ENCODE results near the gene HTT. TPM values are rescaled to one million over a fixed set of nuclear protein-coding genes. Genes with fewer than 3 reads are reported as not detected.

The HTT gene
- total RNA-seq, 1 experiment from 2014 or later, result 44.4 TPM

DNA sequence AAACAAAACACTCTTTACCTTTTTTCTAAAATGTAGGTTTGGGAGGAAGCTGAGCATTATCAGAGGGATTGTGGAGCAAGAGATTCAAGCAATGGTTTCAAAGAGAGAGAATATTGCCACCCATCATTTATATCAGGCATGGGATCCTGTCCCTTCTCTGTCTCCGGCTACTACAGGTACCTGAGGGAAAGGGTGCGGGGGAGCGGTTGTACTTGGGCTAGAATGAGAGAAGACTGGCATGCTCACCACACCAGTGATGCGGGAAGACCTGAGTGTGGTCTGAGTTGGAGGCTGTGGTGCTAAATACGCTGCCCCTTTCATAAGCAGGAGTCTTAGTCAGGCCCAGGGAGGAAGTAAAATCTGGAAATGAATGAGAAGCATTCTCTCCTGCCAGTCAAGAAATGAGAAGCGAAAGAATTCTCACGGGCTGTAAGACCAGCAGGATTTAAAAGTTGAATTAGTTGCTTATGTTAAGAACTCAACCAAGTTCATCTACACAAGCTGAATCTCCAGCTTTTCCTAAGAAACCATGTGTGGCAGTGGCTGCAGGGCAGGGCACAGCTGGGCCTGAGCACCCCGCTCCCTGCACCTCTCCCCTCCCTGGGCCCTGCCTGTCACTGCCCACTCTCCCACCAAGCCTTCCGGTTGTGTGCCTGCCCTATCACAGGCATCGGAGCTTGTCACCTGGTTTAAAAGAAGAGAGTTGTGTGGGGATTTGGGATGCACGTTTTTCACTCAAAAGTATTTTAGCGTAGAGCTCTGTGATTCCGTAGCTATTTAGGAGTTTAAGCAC is 149.7 kb downstream of the HTT start:
- H3K27me3 Mint-ChIP-seq (ENCODE audit: unreplicated experiment), result no peaks in the 10 kb centered on the region
- peaks cover 2% of the 10 kb centered on the region for H3K9me3 Mint-ChIP-seq (ENCODE audit: low read depth, unreplicated experiment)
- TF ChIP-seq, protein P1, sequence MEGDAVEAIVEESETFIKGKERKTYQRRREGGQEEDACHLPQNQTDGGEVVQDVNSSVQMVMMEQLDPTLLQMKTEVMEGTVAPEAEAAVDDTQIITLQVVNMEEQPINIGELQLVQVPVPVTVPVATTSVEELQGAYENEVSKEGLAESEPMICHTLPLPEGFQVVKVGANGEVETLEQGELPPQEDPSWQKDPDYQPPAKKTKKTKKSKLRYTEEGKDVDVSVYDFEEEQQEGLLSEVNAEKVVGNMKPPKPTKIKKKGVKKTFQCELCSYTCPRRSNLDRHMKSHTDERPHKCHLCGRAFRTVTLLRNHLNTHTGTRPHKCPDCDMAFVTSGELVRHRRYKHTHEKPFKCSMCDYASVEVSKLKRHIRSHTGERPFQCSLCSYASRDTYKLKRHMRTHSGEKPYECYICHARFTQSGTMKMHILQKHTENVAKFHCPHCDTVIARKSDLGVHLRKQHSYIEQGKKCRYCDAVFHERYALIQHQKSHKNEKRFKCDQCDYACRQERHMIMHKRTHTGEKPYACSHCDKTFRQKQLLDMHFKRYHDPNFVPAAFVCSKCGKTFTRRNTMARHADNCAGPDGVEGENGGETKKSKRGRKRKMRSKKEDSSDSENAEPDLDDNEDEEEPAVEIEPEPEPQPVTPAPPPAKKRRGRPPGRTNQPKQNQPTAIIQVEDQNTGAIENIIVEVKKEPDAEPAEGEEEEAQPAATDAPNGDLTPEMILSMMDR (IDR thresholded peaks at IDR 0.05; ENCODE audit: unreplicated experiment), result no peak
- no peaks in the 10 kb centered on the region for H3K4me1 Mint-ChIP-seq (ENCODE audit: low read depth, unreplicated experiment)
- no peak for DNase-seq
- H3K27ac Mint-ChIP-seq (ENCODE audit: unreplicated experiment), result no peak overlapping the region
- no peak overlapping the region for H3K4me3 Mint-ChIP-seq (ENCODE audit: low read depth, unreplicated experiment)
- intact Hi-C loops (cut with micrococcal nuclease; ENCODE audit: unreplicated experiment), result no loop called here
- H3K36me3 Mint-ChIP-seq (ENCODE audit: insufficient read depth, unreplicated experiment), result peaks cover 6% of the 10 kb centered on the region
- CTCF ChIA-PET, result no interaction called here
- BruUV-seq (replicated peaks), result no TSS peak

DNA sequence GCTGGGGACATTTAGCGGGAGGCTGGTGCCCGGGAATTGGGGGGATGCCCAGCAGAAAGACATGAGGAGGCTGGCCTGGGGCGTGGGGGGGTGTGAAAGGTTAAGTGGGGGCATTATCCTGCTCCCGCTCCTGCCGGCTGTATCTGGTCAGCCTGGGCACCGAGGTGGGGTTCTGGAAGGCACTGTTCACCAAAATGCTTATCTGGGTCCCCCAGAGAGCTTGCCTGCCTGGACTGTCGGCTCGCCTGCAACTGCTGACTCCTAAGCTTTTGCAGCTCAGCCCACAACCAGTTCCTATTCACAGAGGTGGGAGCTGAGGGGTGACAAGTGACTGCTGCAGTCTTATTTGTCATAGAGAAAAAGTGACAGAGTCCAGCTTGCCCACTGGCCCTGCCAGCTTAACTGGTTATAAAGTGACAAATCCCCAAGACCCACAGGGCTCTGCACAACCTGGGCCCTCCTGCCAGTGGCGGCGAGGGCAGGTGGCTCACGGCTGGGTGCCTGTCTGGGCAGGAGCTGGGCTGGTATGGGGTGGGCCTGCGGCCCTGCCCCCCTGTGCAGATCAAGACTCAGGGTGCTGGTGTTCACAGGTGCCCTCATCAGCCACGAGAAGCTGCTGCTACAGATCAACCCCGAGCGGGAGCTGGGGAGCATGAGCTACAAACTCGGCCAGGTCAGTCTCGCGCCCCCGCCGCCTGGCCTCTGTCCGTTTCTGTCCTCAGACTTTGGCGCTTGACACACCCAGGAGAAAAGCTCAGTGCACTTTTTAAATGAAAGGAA is 150.8 kb downstream of the HTT start:
- no peaks in the 10 kb centered on the region for H3K4me1 Mint-ChIP-seq (ENCODE audit: low read depth, unreplicated experiment)
- CTCF ChIA-PET, result no interaction called here

DNA sequence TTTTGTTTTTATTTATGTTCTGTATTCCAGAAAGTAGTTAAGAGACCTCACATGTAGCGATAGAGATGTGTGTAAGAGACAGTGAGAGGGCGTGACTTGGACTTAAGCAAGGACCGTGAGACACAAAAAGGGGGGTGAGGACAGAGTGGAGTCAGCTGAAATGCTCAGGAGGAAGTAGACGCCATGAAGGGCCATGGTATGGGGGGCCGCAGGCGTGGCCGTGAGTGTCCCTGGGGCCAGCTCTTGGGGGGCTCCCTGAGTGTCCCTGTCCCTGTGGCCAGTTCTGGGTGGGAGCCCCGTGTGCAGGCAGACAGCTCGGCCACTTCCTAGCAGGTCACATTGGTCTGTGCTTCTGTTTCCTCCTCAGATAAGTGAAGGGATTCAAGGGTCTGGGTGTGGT is 151.5 kb downstream of the HTT start:
- no TSS peak for BruUV-seq (replicated peaks)
- H3K4me3 Mint-ChIP-seq (ENCODE audit: low read depth, unreplicated experiment), result no peak overlapping the region
- peaks cover 14% of the 10 kb centered on the region for H3K36me3 Mint-ChIP-seq (ENCODE audit: insufficient read depth, unreplicated experiment)
- H3K27ac Mint-ChIP-seq (ENCODE audit: unreplicated experiment), result no peak overlapping the region
- TF ChIP-seq, protein P1 (IDR thresholded peaks at IDR 0.05; ENCODE audit: unreplicated experiment), result no peak
- peaks cover 6% of the 10 kb centered on the region for H3K9me3 Mint-ChIP-seq (ENCODE audit: low read depth, unreplicated experiment)
- no peak for DNase-seq
- CTCF ChIA-PET, result no interaction called here
- intact Hi-C loops (cut with micrococcal nuclease; ENCODE audit: unreplicated experiment), result no loop called here
- no peaks in the 10 kb centered on the region for H3K27me3 Mint-ChIP-seq (ENCODE audit: unreplicated experiment)
- H3K4me1 Mint-ChIP-seq (ENCODE audit: low read depth, unreplicated experiment), result no peaks in the 10 kb centered on the region

More for the DNA sequence above, 150.8 kb downstream of the HTT start:
- no peak for DNase-seq
- TF ChIP-seq, protein P1 (IDR thresholded peaks at IDR 0.05; ENCODE audit: unreplicated experiment), result no peak
- Mint-ChIP-seq H3K9me3 (ENCODE audit: low read depth, unreplicated experiment) (peaks cover 6% of the 10 kb centered on the region), H3K4me3 (ENCODE audit: low read depth, unreplicated experiment) (no peak overlapping the region), H3K27ac (ENCODE audit: unreplicated experiment) (no peak overlapping the region), H3K36me3 (ENCODE audit: insufficient read depth, unreplicated experiment) (peaks cover 14% of the 10 kb centered on the region), H3K27me3 (ENCODE audit: unreplicated experiment) (no peaks in the 10 kb centered on the region)
- intact Hi-C loops (cut with micrococcal nuclease; ENCODE audit: unreplicated experiment), result no loop called here
- no TSS peak for BruUV-seq (replicated peaks)

DNA sequence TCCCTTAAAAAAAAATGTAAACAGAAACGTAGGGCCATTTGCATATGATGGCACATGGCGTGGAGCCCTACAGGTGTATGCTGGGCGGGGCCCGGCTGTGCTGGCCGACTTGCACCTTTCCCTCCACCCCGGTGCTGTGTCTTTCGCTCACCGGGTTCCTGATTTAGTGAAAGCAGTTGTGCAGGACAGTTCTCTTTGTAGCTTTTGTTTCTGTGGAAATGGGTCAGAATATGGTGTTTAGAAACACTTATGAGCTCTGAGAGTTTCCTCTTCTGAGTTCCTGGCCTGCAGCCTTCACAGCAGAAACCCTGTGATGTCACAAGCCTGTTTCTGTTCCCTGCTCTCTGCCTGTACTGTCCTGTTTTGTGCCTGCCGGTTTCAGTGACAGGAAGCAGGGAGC is 152.0 kb downstream of the HTT start:
- CTCF ChIA-PET, result no interaction called here
- Mint-ChIP-seq H3K4me3 (ENCODE audit: low read depth, unreplicated experiment) (no peak overlapping the region), H3K27ac (ENCODE audit: unreplicated experiment) (no peak overlapping the region), H3K9me3 (ENCODE audit: low read depth, unreplicated experiment) (peaks cover 6% of the 10 kb centered on the region), H3K4me1 (ENCODE audit: low read depth, unreplicated experiment) (no peaks in the 10 kb centered on the region), H3K27me3 (ENCODE audit: unreplicated experiment) (no peaks in the 10 kb centered on the region), H3K36me3 (ENCODE audit: insufficient read depth, unreplicated experiment) (peaks cover 14% of the 10 kb centered on the region)
- no TSS peak for BruUV-seq (replicated peaks)
- TF ChIP-seq, protein P1 (IDR thresholded peaks at IDR 0.05; ENCODE audit: unreplicated experiment), result no peak
- intact Hi-C loops (cut with micrococcal nuclease; ENCODE audit: unreplicated experiment), result no loop called here
- DNase-seq, result no peak

Data from Calu3 (cell line).